SK-N-MC (cell line): ENCODE measurements around the gene CYRIA.

ENCODE experiments used
- DNase-seq: peaks from one replicate; pipeline ENCODE4 v3.0.0-alpha.2; 2011; ENCODE audit warnings: low read depth, low spot score
- H3K27ac ChIP-seq: fragments of 200-600 bp; sonication (generic); 2 replicates; pipeline ENCODE4 v1.5.1; 2016; ENCODE audit warnings: mixed run types
- H3K36me3 ChIP-seq: fragments of 200-600 bp; sonication (generic); 2 replicates; pipeline ENCODE4 v1.6.1; 2017; ENCODE audit warnings: antibody characterized with exemption, low read length, mixed read lengths; ENCODE audit not compliant: insufficient read depth
- H3K4me3 ChIP-seq: fragments of 200-600 bp; sonication (generic); 2 replicates; pipeline ENCODE4 v1.5.1; 2016
- H3K9ac ChIP-seq: fragments of 200-600 bp; sonication (generic); 2 replicates; pipeline ENCODE4 v1.8.0; 2017; ENCODE audit warnings: mixed run types, mixed read lengths; ENCODE audit not compliant: insufficient read length
- H3K9me3 ChIP-seq: fragments of 200-600 bp; sonication (generic); 2 replicates; pipeline ENCODE4 v1.6.1; 2017; ENCODE audit warnings: low read depth, mild to moderate bottlenecking, antibody characterized with exemption, low read length, moderate library complexity, mixed read lengths
- EZH2 ChIP-seq: fragments of 200-600 bp; sonication (generic); IDR thresholded peaks from one replicate; pipeline ENCODE4 v1.6.1; 2017; ENCODE audit warnings: antibody characterized with exemption
- FOXP2 ChIP-seq: optimal IDR thresholded peaks from 2 replicates; pipeline ENCODE3; 2011; ENCODE audit warnings: mild to moderate bottlenecking, moderate library complexity; ENCODE audit not compliant: insufficient read depth; ENCODE audit errors: extremely low read length, control extremely low read depth
- POLR2AphosphoS5 ChIP-seq: IDR thresholded peaks from 2 replicates; pipeline ENCODE4 v1.6.1; 2012; ENCODE audit warnings: mild to moderate bottlenecking, low read depth, low read length, borderline replicate concordance

Gene CYRIA

GRCh38 chr2:16649353-16650286 is 16.0 kb downstream of the CYRIA start:
- no peaks in the 10 kb centered on the region for H3K36me3 ChIP-seq
- no peak for TF ChIP-seq EZH2
- no peak for TF ChIP-seq POLR2AphosphoS5
- no peak for TF ChIP-seq FOXP2
- H3K9ac ChIP-seq, result no peak overlapping the region
- H3K9me3 ChIP-seq, result no peaks in the 10 kb centered on the region
- no peak overlapping the region for H3K4me3 ChIP-seq
- H3K27ac ChIP-seq, result no peak overlapping the region
- no peak for DNase-seq

DNA sequence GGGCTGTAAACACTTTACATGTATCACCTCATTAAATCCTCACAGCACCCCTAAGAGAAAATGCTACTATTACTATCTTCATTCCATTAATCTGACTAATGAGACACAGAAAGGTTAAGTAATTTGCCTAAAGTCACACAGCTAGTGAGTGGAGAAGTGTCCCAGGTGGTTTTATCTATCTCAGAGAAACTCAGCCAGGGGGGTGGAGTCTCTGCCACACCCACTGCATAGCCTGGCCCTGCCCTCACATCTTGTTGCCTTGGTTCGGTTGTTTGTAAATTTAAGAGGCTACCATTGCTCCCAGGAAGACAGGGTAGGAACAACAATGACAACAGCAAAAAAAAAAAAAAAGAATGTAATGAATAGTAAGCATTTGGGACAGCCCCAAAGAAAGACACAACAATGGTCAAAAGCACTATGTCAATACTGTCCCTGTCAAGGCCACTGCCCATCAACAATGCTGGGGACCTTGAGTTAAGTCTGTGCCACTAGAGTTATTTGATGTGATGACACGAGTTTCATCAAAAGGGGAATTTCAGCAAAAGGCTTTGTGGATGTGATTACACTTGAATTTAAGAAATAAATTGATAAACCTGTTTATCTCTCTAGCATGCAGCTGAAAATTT is 17.5 kb downstream of the CYRIA start:
- TF ChIP-seq POLR2AphosphoS5 (no peak), FOXP2 (no peak), EZH2 (no peak)
- no peaks in the 10 kb centered on the region for H3K9me3 ChIP-seq
- no peak overlapping the region for H3K4me3 ChIP-seq
- no peaks in the 10 kb centered on the region for H3K36me3 ChIP-seq
- no peak for DNase-seq
- H3K9ac ChIP-seq, result no peak overlapping the region
- H3K27ac ChIP-seq, result no peak overlapping the region

DNA sequence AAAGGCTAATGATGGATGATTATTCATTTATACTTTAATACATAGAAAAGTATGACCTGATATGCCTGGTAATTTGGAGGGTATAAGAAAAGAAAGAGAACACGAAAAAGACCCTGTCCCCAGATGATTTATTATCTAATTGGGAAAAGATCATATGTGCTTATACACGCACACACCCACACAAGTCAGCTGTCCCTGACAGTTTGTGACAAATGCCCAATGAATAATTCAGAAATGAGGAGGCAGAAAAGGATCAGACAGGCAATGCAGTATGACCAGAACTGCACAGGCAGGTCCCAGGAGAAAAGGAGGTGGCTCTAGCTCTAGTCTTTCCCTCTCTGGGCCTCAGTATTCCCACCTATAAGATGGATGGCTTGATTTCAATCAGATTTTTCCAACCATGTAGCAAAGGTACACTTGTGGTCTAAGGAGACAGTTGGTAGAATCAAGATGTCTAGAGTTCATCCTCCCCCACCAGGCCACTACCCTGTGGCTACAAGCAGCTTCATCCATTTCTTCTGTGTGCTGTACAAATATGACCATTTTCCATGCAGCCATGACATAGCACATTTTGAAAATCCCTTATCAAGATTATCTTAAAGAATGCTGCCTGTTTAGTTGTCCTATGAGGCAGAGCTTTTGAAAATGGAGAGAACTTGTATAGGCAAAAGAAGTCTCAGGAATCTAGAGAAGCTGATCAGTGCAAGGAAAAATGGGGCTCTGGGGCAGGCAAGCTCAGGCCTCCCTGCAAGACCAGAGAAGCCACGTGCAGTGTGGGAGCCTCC is 19.7 kb downstream of the CYRIA start:
- TF ChIP-seq EZH2, result no peak
- no peak for TF ChIP-seq POLR2AphosphoS5
- no peak for TF ChIP-seq FOXP2
- H3K9ac ChIP-seq, result no peak overlapping the region
- no peak overlapping the region for H3K4me3 ChIP-seq
- no peak for DNase-seq
- no peak overlapping the region for H3K27ac ChIP-seq
- H3K36me3 ChIP-seq, result no peaks in the 10 kb centered on the region
- no peaks in the 10 kb centered on the region for H3K9me3 ChIP-seq

GRCh38 chr2:16645088-16645487 is 20.5 kb downstream of the CYRIA start:
- no peak for DNase-seq
- no peak overlapping the region for H3K4me3 ChIP-seq
- no peaks in the 10 kb centered on the region for H3K9me3 ChIP-seq
- TF ChIP-seq POLR2AphosphoS5, result no peak
- no peak for TF ChIP-seq FOXP2
- TF ChIP-seq EZH2, result no peak
- H3K36me3 ChIP-seq, result no peaks in the 10 kb centered on the region
- H3K9ac ChIP-seq, result no peak overlapping the region
- no peak overlapping the region for H3K27ac ChIP-seq

DNA sequence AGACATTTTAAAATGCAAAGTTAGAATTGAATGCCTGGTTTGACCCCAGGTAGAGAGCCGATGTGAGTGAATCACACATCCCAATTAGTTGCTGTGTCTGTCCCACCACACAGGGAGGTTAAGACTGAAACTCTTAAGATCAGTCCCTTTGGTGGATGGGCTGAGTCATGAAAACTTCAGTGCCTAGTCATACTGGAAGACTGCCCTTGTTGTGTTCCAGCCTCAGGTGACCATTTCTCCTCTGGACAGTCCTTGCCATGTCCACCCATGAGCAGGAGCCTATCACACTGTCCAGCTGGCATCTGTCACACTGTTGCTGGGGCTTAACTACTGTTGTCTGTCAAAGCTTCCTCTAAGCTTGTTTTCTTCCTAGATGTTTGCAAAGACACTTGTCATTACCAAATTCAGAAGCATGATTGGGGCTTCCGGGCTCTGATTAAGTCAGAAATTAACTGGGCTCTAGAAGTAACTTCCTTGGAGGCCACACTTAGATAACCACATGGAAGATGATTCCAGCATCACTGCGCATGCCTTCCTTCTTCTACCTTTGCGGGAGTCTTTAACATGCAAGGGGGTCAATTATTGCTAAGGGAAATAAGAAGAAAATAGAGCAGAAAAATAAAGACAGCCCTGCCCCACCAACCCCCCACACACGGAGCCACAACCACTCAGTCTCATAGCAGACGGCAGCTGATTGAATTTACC is 21.3 kb downstream of the CYRIA start:
- TF ChIP-seq FOXP2, result no peak
- no peak for TF ChIP-seq POLR2AphosphoS5
- TF ChIP-seq EZH2, result no peak
- no peak overlapping the region for H3K9ac ChIP-seq
- H3K4me3 ChIP-seq, result no peak overlapping the region
- H3K27ac ChIP-seq, result no peak overlapping the region
- no peaks in the 10 kb centered on the region for H3K36me3 ChIP-seq
- no peak for DNase-seq
- no peaks in the 10 kb centered on the region for H3K9me3 ChIP-seq

- TF ChIP-seq FOXP2 (no peak), POLR2AphosphoS5 (no peak), EZH2 (no peak)
- no peak overlapping the region for H3K27ac ChIP-seq
- no peak overlapping the region for H3K4me3 ChIP-seq
- no peaks in the 10 kb centered on the region for H3K9me3 ChIP-seq
- peaks cover 2% of the 10 kb centered on the region; the same call in 1 of the 2 replicates for H3K36me3 ChIP-seq
- no peak overlapping the region for H3K9ac ChIP-seq
- no peak for DNase-seq
These were observed 22.5 kb downstream of the CYRIA start for GRCh38 chr2:16643099-16643498.

DNA sequence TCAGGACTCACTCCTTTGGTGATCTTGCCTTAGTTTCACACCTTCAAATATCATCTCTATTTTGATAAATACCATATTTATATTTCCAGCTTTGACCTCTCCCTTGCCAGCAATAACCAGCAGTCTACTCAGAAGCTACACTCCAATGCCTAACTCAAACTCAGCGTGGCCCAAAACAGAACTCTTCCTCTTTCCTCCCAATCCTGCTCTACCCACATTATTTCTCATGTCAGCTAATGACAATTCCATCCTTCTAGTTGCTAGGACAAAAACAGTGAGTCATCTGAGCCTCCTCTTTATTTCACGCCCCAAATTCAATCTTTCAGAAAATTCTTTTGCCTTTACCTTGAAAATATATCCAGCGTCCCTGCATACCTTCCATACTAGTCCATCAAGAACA is 23.5 kb downstream of the CYRIA start:
- H3K36me3 ChIP-seq, result peaks cover 11% of the 10 kb centered on the region; the same call in 1 of the 2 replicates
- H3K9me3 ChIP-seq, result no peaks in the 10 kb centered on the region
- no peak overlapping the region for H3K9ac ChIP-seq
- H3K27ac ChIP-seq, result no peak overlapping the region
- DNase-seq, result no peak
- TF ChIP-seq EZH2 (no peak), FOXP2 (no peak), POLR2AphosphoS5 (no peak)
- H3K4me3 ChIP-seq, result no peak overlapping the region

DNA sequence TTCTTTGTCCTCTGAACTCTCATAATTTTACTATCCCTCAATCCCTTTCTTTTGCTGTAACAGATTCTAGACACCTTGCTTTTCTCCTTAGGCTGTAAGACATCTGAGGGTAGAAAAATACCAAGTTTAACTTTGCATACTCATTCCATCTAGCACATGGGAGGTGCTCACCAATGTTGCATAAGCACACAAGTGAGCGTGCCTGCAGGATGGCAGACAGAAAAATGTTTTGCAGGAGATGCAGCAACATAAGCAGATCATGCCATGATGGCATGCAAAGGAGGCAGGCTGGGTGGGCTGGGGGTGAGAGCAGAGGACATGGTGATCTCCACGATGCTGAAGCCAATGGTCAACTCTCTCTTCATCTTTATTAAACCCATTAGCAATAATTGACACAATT is 24.1 kb downstream of the CYRIA start:
- H3K9ac ChIP-seq, result no peak overlapping the region
- no peaks in the 10 kb centered on the region for H3K9me3 ChIP-seq
- no peak overlapping the region for H3K4me3 ChIP-seq
- peaks cover 11% of the 10 kb centered on the region; the same call in 1 of the 2 replicates for H3K36me3 ChIP-seq
- no peak overlapping the region for H3K27ac ChIP-seq
- TF ChIP-seq FOXP2 (no peak), POLR2AphosphoS5 (no peak), EZH2 (no peak)
- DNase-seq, result no peak
